Sigmoid colon (tissue), 7 donors: ENCODE measurements around the gene ITGB5. TPM values are rescaled to one million over a fixed set of nuclear protein-coding genes. Genes with fewer than 3 reads are reported as not detected.

Experiments used
- DNase-seq: peaks from one replicate; pipeline ENCODE4 v3.0.0-alpha.2; 2019
- H3K27ac ChIP-seq, 4 donors: fragments of 200-600 bp; sonication (generic); one replicate each; pipeline ENCODE4 v1.5.1; 2016 to 2019; ENCODE audit warnings: mild to moderate bottlenecking in 1 of 4
- H3K27me3 ChIP-seq, 3 donors: fragments of 200-600 bp; sonication (generic); one replicate each; pipeline ENCODE4 v1.5.1; 2019; ENCODE audit warnings: mild to moderate bottlenecking in 1 of 3
- H3K36me3 ChIP-seq, 4 donors: fragments of 200-600 bp; sonication (generic); one replicate each; pipeline ENCODE4 v1.5.1; 2016 to 2019
- H3K4me1 ChIP-seq, 4 donors: fragments of 200-600 bp; sonication (generic); one replicate each; pipeline ENCODE4 v1.5.1; 2017 to 2019
- H3K4me3 ChIP-seq, 4 donors: fragments of 200-600 bp; sonication (generic); one replicate each; pipeline ENCODE4 v1.5.1; 2017 to 2019; ENCODE audit warnings: mild to moderate bottlenecking in 2 of 4, moderate library complexity in 1 of 4
- H3K9me3 ChIP-seq, 4 donors: fragments of 200-600 bp in 3 of 4; sonication (generic) in 3 of 4; one replicate each; pipeline versions ENCODE4 v1.5.1 to v1.6.1; 2013 to 2019
- EP300 ChIP-seq, 4 donors: sonication (generic); formaldehyde crosslinking; IDR thresholded peaks; one replicate each; pipeline ENCODE4 v1.6.1; 2017; ENCODE audit warnings: antibody characterized with exemption in 4 of 4
- POLR2A ChIP-seq, 2 donors: fragments of 450-650 bp; IDR thresholded peaks; one replicate each; pipeline ENCODE4 v1.6.1; 2016; ENCODE audit warnings: antibody characterized with exemption in 2 of 2, mild to moderate bottlenecking in 2 of 2, moderate library complexity in 2 of 2
- POLR2AphosphoS5 ChIP-seq, 4 donors: sonication (generic); formaldehyde crosslinking; IDR thresholded peaks; one replicate each; pipeline ENCODE4 v1.6.1; 2017; ENCODE audit warnings: antibody characterized with exemption in 4 of 4
- WGBS, 2 donors: extraction: QIAGEN DNeasy Blood & Tissue Kit; methylation state at CpG; one replicate each; pipeline ENCODE4 v1.1.7; 2013; 5-methylcytosine and 5-hydroxymethylcytosine counted together
- intact Hi-C: fragments of 100-400 bp; cut with DNase I; formaldehyde crosslinking; loops from one replicate; pipeline ENCODE4 v1.15.1; 2023
- polyA plus RNA-seq, 3 donors: library from polyadenylated mRNA; stranded (reverse); fragments of 200-250 nt; gene quantifications; one replicate each; pipeline ENCODE4 v1.2.3, GENCODE V29; 2013
- total RNA-seq, 4 donors: library from RNA; depleted of rRNA; stranded (reverse); fragments of >200 nt; gene quantifications; one replicate each; pipeline ENCODE4 v1.1.0, GENCODE V29; 2016
- TF ChIP-seq, protein P1 (sequence below), 4 experiments: fragments of 450-650 bp in 3 of 4; fragments of 200-600 bp in 1 of 4; IDR thresholded peaks; one replicate each; pipeline ENCODE4 v1.5.1; 2016 to 2019; ENCODE audit warnings: antibody characterized with exemption in 4 of 4, mild to moderate bottlenecking in 3 of 4, moderate library complexity in 2 of 4
- donor health status: healthy with polysubstance abuse.
- donor health status: Bipolar disorder and iron deficiency.
- donor health status: healthy.

ITGB5 gene
- total and polyA plus RNA-seq, 7 donors: 15.0 to 203 (median 89.2) TPM

DNA sequence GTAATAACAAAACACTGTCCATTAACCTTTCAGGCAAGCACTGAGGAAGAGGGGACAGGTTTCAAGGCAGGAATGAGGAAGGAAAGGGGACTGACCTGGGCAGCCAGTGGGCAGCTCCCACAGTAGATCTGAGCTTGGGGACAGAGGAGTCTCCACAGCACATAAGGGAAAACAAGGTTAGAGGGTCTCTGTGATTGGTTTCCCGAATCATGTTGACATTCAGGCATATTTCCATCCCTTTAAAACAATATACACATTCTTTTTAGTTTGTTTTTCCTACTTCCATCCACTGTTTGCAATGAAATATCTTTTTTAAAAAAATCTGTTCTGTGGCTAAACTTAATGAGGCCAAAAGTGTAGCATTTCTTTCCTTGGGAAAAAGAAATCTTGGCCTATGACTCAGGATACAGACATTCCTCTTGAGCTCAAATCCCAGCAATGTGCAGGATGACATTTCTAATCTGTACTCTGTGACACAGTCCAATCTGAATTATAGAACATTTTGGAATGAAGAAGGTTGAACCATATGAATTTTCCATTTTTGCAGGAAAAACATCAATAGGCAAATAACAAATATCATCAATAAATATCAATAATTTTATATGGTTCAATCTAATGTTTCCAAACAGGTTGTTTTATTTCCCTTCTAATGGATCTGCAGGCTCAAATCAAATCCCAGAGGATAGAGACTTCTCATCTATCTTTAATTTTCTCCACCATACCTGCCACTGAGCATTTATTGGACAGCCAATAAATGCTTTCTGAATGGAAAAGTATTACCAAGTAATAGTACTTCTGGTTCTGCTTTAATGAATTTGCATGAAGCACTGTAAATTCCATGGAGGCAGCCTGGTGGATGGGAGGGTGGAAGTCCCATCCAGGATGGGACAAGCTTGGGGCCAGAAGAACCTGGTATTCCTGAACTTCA, 54.1 kb downstream of the ITGB5 start:
- Histone ChIP-seq H3K27ac (peak overlapping the region; percentile 16 to 89 (median 44)), H3K36me3 (no peaks in the 10 kb centered on the region), H3K4me3 (no peak overlapping the region), H3K27me3 (no peaks in the 10 kb centered on the region), H3K4me1 (peaks cover 0 to 84% (median 62%) of the 10 kb centered on the region in 4 donors), H3K9me3 (no peaks in the 10 kb centered on the region)
- intact Hi-C loops: no loop called here
- no peak for TF ChIP-seq POLR2A (IDR thresholded peaks at IDR 0.05)
- TF ChIP-seq, protein P1, sequence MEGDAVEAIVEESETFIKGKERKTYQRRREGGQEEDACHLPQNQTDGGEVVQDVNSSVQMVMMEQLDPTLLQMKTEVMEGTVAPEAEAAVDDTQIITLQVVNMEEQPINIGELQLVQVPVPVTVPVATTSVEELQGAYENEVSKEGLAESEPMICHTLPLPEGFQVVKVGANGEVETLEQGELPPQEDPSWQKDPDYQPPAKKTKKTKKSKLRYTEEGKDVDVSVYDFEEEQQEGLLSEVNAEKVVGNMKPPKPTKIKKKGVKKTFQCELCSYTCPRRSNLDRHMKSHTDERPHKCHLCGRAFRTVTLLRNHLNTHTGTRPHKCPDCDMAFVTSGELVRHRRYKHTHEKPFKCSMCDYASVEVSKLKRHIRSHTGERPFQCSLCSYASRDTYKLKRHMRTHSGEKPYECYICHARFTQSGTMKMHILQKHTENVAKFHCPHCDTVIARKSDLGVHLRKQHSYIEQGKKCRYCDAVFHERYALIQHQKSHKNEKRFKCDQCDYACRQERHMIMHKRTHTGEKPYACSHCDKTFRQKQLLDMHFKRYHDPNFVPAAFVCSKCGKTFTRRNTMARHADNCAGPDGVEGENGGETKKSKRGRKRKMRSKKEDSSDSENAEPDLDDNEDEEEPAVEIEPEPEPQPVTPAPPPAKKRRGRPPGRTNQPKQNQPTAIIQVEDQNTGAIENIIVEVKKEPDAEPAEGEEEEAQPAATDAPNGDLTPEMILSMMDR (IDR thresholded peaks at IDR 0.05): no peak
- peak in 1 of 4 donors; percentile 53 for TF ChIP-seq POLR2AphosphoS5 (IDR thresholded peaks at IDR 0.05)
- TF ChIP-seq EP300 (IDR thresholded peaks at IDR 0.05): no peak
- no peak for DNase-seq
- 77 to 83% methylated on average over 1 of the region's 1 CpG for WGBS, 2 donors

DNA sequence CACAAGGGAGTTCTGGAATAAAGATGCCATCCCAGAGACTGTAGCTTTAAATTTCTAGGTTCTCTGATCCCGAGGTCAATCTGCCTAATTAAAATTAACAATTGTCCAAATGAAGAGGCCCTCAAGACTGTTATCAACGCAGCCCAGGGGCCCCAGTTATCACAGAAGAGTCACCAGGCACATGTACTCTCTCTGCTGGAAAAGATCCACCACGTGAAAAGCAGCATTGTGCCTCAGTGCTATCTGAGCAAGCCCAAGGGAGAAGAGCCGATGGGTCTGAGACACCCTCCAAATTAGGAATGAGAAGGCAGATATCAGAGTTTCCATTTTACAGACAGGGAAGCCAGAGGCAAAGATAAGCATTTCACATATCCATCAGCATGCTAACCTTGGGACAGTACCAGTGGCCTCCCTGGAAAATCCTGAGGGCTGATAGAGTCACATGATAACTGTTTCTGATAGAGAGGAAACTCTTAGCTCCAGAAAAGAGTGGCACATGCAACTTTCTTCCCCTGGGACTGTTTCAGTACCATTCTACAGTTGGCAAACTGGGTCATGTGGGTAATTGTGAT, 55.5 kb downstream of the ITGB5 start:
- TF ChIP-seq EP300 (IDR thresholded peaks at IDR 0.05): no peak
- no peak for TF ChIP-seq POLR2A (IDR thresholded peaks at IDR 0.05)
- TF ChIP-seq, protein P1 (IDR thresholded peaks at IDR 0.05): no peak
- no peak for TF ChIP-seq POLR2AphosphoS5 (IDR thresholded peaks at IDR 0.05)
- WGBS, 2 donors: 85 to 92% methylated on average over 4 of the region's 4 CpGs
- peaks cover 0 to 84% (median 62%) of the 10 kb centered on the region in 4 donors for H3K4me1 ChIP-seq

DNA sequence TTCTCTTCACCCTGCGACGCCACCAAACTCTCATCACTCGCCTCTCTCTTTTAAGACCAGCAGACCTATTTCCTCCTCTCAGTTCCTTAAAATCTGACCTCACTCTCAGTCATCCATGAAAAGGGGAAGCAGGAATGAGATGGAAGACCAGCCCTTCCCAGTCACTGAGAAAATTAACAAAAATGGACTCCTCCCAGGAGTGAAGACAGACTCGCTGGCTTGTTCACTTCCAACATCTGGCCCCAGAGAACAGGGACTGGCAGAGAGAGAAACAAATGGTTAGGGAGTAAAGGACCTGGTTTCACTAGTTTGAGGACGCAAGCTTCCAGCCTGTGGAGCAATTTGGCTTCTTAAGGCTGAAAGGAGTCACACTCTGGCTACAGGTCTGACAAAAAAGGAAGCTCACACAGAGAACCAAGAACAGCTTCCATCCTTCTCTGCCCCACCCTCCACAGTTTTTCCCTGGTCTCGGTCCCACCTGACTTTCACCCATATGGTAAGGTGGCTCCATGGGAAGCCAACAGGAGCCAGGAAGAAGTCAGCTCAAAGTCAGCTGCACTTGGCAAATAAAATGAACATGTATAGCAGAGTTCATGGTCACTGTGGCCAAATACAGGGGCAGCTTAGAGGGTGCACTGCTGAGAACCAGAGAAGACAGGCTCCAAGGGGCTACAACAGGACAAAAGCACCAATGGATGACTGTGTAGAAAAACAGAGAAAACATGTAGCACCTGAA, 57.2 kb downstream of the ITGB5 start:
- Histone ChIP-seq H3K4me3 (no peak overlapping the region), H3K27ac (peak overlapping the region; percentile 53 to 89 (median 64)), H3K36me3 (no peaks in the 10 kb centered on the region), H3K4me1 (peaks cover 0 to 77% (median 54%) of the 10 kb centered on the region in 4 donors), H3K9me3 (no peaks in the 10 kb centered on the region), H3K27me3 (no peaks in the 10 kb centered on the region)
- peak; percentile 69 for DNase-seq
- no peak for TF ChIP-seq POLR2A (IDR thresholded peaks at IDR 0.05)
- TF ChIP-seq EP300 (IDR thresholded peaks at IDR 0.05): no peak
- TF ChIP-seq POLR2AphosphoS5 (IDR thresholded peaks at IDR 0.05): no peak
- TF ChIP-seq, protein P1 (IDR thresholded peaks at IDR 0.05): no peak
- intact Hi-C loops: no loop called here
- WGBS, 2 donors: 69 to 71% methylated on average over 6 of the region's 6 CpGs

More for the DNA sequence above, 55.5 kb downstream of the ITGB5 start:
- no peaks in the 10 kb centered on the region for H3K27me3 ChIP-seq
- peak overlapping the region; percentile 13 to 89 (median 36) for H3K27ac ChIP-seq
- no peaks in the 10 kb centered on the region for H3K36me3 ChIP-seq
- H3K4me3 ChIP-seq: no peak overlapping the region
- no peaks in the 10 kb centered on the region for H3K9me3 ChIP-seq
- no peak for DNase-seq
- intact Hi-C loops: no loop called here

DNA sequence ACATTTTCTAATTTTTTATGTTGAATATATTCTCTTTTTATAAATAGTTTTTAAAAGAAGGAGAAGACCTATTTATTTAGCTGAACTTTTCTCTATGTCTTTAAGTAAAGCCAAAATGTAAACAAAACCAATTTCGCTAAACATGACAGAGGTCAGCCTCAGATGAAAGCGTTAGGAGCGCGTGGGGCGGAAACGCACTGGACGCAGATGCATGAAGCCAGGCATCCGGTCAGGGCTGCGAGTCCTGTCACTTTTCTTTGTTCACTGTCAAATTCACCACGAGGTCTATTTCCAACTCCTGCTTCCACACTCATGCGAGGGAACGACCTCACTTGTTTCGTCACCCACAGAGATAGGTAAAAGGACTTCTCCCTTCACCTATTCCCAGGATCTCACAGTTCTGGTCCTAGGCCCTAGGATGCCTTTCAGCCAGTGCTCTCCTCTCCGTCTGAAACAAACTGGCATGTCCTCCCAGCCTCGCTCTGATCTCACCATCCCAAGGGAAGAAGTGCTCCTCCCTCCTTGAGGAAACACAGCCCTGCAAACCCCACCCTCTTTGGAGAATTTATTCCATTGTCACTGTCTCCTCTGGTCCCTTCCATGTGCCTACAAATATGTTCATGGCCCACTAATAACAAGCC, 57.9 kb downstream of the ITGB5 start:
- TF ChIP-seq POLR2A (IDR thresholded peaks at IDR 0.05) (no peak), POLR2AphosphoS5 (IDR thresholded peaks at IDR 0.05) (peak in 1 of 4 donors; percentile 19)
- intact Hi-C loops: no loop called here
- Histone ChIP-seq H3K4me3 (no peak overlapping the region), H3K9me3 (no peaks in the 10 kb centered on the region), H3K4me1 (peaks cover 0 to 71% (median 48%) of the 10 kb centered on the region in 4 donors), H3K27ac (peak overlapping the region; percentile 53 to 89 (median 64)), H3K36me3 (no peaks in the 10 kb centered on the region), H3K27me3 (no peaks in the 10 kb centered on the region)
- DNase-seq: no peak
- 88 to 91% methylated on average over 15 of the region's 15 CpGs for WGBS, 2 donors
